ENCODE results near the gene COL18A1.

DNA sequence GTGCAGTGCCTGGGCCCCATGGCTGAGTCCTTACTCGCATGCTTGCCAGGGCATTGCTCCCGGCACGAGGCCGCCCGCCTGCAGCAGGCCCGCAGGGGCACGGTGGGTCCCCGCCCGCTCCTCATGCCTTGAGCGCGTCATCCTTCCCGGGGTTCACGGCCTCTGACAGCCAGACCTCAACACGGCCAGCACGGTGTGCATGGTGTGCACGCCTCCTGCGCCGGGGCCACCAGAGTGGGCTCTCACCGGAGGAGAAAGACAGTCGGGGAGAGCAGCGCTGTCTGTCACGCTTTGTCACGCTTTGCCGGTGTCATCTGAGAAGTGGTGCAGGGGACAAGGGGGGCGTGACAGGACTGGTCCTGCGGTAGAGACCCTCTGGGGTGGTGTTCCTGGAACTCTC is 11.9 kb upstream of the COL18A1 start:
- no peak for TF ChIP-seq CTCF (optimal IDR thresholded peaks at IDR 0.05 in 1 of 3, IDR thresholded peaks at IDR 0.05 in 1 of 3, conservative IDR thresholded peaks at IDR 0.05 in 1 of 3; ENCODE audit: extremely low read depth in 1 of 3, insufficient read depth in 2 of 3, low read length in 3 of 3)
- no peak for TF ChIP-seq EZH2 (IDR thresholded peaks at IDR 0.05; ENCODE audit: low read length)

Data from keratinocyte (primary cell).